EL (cell line): ENCODE data around the gene SPR.

Experiments
- DNase-seq: peaks from one replicate; pipeline ENCODE4 v3.0.0-alpha.2; 2016

SPR gene

DNA sequence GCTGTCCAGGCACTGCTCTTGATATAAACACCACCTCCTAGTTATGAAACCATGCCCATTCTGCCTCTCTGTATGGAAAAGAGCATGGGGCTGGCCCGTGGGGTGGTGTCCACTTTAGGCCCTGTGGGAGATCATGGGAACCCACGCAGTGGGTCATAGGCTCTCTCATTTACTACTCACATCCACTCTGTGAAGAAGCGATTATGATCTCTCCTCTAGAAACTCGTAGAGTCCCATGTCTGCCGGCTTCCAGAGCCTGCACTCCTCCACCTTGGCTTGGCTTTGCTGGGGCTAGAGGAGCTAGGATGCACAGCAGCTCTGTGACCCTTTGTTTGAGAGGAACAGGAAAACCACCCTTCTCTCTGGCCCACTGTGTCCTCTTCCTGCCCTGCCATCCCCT is 46.0 kb downstream of the SPR start:
- DNase-seq, result no peak

DNA sequence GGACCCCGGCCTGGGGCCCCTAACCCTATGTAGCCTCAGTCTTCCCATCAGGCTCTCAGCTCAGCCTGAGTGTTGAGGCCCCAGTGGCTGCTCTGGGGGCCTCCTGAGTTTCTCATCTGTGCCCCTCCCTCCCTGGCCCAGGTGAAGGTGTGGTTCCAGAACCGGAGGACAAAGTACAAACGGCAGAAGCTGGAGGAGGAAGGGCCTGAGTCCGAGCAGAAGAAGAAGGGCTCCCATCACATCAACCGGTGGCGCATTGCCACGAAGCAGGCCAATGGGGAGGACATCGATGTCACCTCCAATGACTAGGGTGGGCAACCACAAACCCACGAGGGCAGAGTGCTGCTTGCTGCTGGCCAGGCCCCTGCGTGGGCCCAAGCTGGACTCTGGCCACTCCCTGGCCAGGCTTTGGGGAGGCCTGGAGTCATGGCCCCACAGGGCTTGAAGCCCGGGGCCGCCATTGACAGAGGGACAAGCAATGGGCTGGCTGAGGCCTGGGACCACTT is 46.5 kb downstream of the SPR start:
- no peak for DNase-seq

DNA sequence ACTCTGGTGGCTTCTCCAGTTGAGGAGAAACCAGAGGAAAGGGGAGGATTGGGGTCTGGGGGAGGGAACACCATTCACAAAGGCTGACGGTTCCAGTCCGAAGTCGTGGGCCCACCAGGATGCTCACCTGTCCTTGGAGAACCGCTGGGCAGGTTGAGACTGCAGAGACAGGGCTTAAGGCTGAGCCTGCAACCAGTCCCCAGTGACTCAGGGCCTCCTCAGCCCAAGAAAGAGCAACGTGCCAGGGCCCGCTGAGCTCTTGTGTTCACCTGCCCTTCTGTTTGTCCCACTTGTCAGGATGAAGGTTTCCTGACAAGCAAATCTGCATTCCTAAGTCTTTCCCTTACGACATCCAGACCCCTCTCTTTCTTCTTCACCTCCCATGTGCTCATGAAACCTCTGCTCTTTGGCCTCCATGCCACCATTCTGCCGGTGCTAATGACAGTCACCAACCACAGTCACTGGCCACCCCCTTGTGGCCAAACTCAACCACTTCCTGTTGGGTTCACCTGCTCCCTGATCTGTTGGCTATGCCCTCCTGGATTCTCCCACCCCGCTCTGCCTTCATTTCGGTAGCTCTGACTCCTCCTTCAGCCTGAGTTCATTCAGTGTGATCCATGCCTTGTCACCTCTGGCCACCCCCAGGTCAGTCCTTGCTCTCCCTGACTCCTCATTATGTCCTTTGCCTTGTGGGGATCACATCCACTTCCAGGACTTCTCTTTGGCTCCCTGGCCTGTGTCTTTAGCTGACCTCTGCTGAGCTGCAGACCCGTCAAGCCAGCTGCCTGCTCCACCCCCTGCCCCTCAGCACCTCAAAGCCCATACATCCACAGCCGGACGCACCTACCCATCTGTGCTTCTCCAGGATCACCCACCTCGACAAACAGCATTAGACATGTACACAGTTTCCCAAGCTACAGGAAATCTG is 47.7 kb downstream of the SPR start:
- no peak for DNase-seq

DNA sequence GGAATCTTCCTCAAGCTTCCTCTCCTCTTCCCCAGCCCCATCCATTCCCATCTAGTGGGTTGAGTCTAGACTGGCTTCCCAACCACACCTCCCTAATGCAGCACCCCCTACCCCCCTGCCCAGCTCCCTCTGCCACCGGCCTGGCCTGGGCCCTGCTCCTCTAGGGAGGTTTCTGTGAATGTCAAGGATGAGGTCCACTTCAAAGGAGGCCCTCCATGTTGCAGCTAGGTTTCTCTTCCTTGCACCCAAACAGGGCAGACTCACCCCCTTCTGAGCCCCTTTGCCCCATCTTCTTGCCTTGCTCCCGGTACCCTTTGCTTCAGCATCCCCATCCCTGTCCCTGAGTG is 48.4 kb downstream of the SPR start:
- DNase-seq, result no peak

DNA sequence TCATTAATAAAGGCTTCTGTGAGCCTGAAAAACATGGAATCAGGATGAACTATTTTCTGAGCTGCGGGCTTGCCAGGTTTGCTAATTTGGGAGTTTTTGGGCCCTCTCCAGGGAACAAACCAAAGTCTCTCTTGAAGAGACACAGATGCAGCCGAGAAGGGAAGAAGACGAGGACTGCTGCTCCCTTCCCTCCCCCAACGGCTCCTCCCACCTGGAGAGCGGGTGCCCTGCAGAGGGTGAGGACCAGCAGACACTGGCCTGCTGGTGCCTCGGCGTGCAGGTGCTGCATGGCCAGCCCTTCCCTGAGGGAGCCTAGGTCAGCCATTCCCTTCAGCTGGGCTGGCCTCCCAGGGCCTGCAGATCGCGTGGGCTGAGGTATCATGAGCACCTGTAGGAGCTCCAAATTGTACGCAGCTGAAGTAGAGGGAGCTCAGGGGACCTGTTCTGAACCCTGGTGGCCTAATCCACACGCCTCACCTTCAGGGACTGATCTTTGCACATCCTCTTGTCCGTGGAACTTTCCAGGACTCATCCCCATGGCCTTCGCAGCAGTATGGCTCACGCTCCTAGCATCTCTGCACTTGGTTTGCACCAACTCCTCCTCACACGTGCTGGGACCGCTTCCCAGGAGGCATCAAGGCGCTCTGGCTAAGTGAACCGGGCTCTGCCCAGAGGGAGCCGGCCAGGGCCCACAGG is 49.6 kb downstream of the SPR start:
- no peak for DNase-seq

DNA sequence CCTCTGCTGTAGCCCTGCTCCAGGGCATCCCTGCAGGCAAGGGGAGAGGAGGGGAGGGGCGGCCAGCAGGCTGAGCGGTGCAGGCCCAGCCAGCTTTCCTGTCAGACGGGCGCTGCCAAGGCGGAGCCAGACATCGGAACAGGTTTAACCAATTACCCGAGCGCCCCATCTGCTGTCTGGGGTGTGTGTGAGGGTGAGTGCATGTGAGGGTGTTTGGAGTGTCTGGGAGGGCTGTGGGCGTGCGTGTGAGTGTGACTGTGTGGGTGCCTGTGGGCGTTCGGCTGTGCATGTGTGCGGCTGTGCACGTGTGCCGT is 50.1 kb downstream of the SPR start:
- DNase-seq, result no peak

DNA sequence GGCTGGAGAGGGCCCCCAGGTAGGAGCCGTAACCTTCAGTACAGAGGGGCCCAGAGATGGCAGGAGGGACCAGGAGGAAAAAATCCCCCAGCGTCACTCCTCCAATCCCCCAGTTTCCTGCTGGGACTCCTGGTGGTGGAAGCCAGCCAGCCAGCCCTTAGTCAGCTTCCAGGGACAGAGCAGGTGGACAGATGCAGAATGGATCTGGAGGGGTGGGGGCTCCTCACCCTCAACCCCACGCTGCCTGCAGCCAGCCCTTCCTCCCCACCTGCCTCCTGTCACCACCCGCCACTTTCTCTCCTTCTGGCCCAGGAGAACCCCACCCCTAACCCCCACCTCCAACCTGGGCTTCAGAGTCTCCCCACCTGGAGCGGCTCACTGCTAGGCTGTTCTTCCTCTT is 51.2 kb downstream of the SPR start:
- DNase-seq, result no peak

DNA sequence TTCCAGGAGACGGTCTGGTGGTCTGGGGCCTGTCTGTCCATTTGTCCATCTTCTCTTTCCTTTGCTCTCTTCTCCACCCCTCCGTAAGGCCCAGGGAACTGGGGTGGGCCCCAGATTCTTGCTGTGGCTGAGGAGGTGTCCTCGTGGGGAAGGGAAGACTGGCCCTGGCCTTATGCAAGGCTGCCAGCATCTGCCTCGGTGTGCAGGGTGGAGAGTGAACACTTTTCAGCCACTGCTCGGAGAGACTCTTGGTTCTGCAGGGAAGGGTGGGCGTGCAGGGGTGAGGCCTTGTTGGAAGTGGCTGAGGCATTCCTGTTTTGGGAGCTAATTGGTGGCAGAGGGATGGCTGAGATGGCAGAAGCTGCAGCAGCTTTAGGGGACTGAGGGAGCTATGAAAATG is 53.2 kb downstream of the SPR start:
- DNase-seq, result no peak

DNA sequence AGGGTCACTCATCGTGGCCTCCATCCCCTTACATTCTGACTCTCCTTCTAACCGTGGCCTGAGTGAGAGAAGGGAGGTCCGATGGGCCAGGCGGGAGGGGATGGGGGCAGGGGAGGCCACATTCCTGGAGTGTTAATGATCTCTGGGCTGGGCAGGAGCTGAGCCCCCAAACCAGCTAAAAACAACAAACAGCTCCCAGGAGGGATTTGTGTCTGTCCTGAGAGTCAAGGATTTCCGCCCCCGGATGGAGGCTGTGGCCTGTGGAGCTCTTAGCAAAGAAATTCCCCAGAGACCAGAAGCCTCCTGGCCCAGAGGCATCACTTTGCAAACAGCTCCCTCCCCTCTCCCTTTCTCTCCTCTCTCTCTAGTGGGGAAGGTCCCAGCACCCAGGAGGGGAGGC is 53.6 kb downstream of the SPR start:
- DNase-seq, result peak; percentile 82
